ENCODE measurements around the gene NFU1.
"Not testable (repeated sequence)": the region's sequence is repeated elsewhere in the genome, so short reads cannot be mapped to it uniquely, and the experiment has no call there.

- not testable (repeated sequence) for TF ChIP-seq POLR2A (IDR thresholded peaks at IDR 0.05; ENCODE audit: low read depth); CTCF (IDR thresholded peaks at IDR 0.05); EP300 (IDR thresholded peaks at IDR 0.05); POLR2AphosphoS5 (IDR thresholded peaks at IDR 0.05)
Observed at GRCh38 chr2:69354976-69355375, 82.3 kb downstream of the NFU1 start.
